OCI-LY1 (cell line): ENCODE data around the gene ZFYVE27.

ENCODE experiments used
- H2AFZ ChIP-seq: fragments of 200-600 bp; sonication (generic), shearing (Covaris generic); 2 replicates; pipeline ENCODE4 v1.6.0; 2014; ENCODE audit warnings: antibody characterized with exemption, mild to moderate bottlenecking, low read length
- H3F3A ChIP-seq: fragments of 200-600 bp; sonication (generic), shearing (Covaris generic); 2 replicates; pipeline ENCODE4 v1.6.0; 2014; ENCODE audit warnings: mild to moderate bottlenecking, antibody characterized with exemption, low read length, moderate library complexity; ENCODE audit not compliant: insufficient read depth
- H3K27ac ChIP-seq: fragments of 200-600 bp; sonication (generic); 2 replicates; pipeline ENCODE4 v1.5.1; 2014; ENCODE audit warnings: low read length, mixed run types, mild to moderate bottlenecking, low read depth; ENCODE audit not compliant: poor library complexity, severe bottlenecking
- H3K27me3 ChIP-seq: fragments of 200-600 bp; sonication (generic); 2 replicates; pipeline ENCODE4 v1.6.0; 2014; ENCODE audit warnings: antibody characterized with exemption, mild to moderate bottlenecking, low read length, moderate library complexity; ENCODE audit not compliant: insufficient read depth
- H3K36me3 ChIP-seq: fragments of 200-600 bp; sonication (generic); 2 replicates; pipeline ENCODE4 v1.6.1; 2014; ENCODE audit warnings: mild to moderate bottlenecking, antibody characterized with exemption, low read length, moderate library complexity, mixed read lengths; ENCODE audit not compliant: insufficient read depth
- H3K4me1 ChIP-seq: fragments of 200-600 bp; sonication (generic); 2 replicates; pipeline ENCODE4 v1.5.1; 2014; ENCODE audit warnings: mild to moderate bottlenecking, low read length, moderate library complexity; ENCODE audit not compliant: insufficient read depth, severe bottlenecking
- H3K4me2 ChIP-seq: fragments of 200-600 bp; sonication (generic), shearing (Covaris generic); 2 replicates; pipeline ENCODE4 v1.6.1; 2014; ENCODE audit warnings: low read length
- H3K4me3 ChIP-seq: fragments of 200-600 bp; sonication (generic); 2 replicates; pipeline ENCODE4 v1.5.1; 2014; ENCODE audit warnings: low read length, low read depth, mild to moderate bottlenecking, mixed read lengths; ENCODE audit not compliant: poor library complexity, severe bottlenecking
- H3K79me2 ChIP-seq: fragments of 200-600 bp; shearing (Covaris generic); 2 replicates; pipeline ENCODE4 v1.6.1; 2016; ENCODE audit warnings: mixed run types, low read length, mixed read lengths; ENCODE audit not compliant: insufficient read depth
- H3K9ac ChIP-seq: fragments of 200-600 bp; sonication (generic), shearing (Covaris generic); 2 replicates; pipeline ENCODE4 v1.6.1; 2014; ENCODE audit warnings: mild to moderate bottlenecking, low read length, mixed read lengths
- H3K9me2 ChIP-seq: fragments of 200-600 bp; sonication (generic), shearing (Covaris generic); 2 replicates; pipeline ENCODE4 v1.6.1; 2014; ENCODE audit warnings: low read depth, mild to moderate bottlenecking, low read length, mixed read lengths
- H3K9me3 ChIP-seq: fragments of 200-600 bp; shearing (Covaris generic); 2 replicates; pipeline ENCODE4 v1.6.1; 2014; ENCODE audit warnings: low read length, mixed read lengths
- H4K20me1 ChIP-seq: fragments of 200-600 bp; sonication (generic), shearing (Covaris generic); 2 replicates; pipeline ENCODE4 v1.6.0; 2016; ENCODE audit warnings: mild to moderate bottlenecking, low read length; ENCODE audit not compliant: insufficient read depth
- EZH2 ChIP-seq: fragments of 200-600 bp; sonication (generic), shearing (Covaris generic); IDR thresholded peaks from 2 replicates; pipeline ENCODE4 v1.8.0; 2017; ENCODE audit warnings: borderline replicate concordance, mixed run types, mild to moderate bottlenecking, antibody characterized with exemption, low read length, moderate library complexity, mixed read lengths
- TF ChIP-seq, protein P1 (sequence below): fragments of 200-600 bp; sonication (generic), shearing (Covaris generic); IDR thresholded peaks from 2 replicates; pipeline ENCODE4 v1.5.1; 2017; ENCODE audit warnings: mild to moderate bottlenecking, antibody characterized with exemption, low read length, moderate library complexity, mixed read lengths

The ZFYVE27 gene

DNA sequence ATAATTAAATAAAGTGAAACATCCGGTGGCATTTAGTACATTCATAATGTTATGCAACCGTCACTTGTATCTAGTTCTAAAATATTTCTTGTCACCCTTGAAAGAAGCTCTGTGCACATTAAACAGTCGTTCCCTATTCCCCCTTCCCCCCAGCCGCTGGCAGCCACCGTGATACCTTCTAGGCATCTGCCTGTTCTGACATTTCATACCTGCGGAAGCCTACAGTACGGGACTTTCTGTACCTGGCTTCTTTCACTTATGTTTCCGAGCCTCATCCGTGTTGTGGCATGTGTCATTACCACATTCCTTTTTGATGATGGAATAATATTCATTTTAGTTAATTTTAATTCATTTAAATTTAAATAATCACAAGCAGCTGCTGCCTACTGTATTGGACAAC lies 48.8 kb downstream of the ZFYVE27 start:
- H3F3A ChIP-seq: no peaks in the 10 kb centered on the region
- H3K27me3 ChIP-seq: no peaks in the 10 kb centered on the region
- no peaks in the 10 kb centered on the region for H3K79me2 ChIP-seq
- no peak overlapping the region for H3K27ac ChIP-seq
- no peaks in the 10 kb centered on the region for H3K9me2 ChIP-seq
- H2AFZ ChIP-seq: no peak overlapping the region
- no peak overlapping the region for H3K4me3 ChIP-seq
- H3K9me3 ChIP-seq: no peaks in the 10 kb centered on the region
- H3K36me3 ChIP-seq: no peaks in the 10 kb centered on the region
- no peak overlapping the region for H3K4me2 ChIP-seq
- H3K4me1 ChIP-seq: no peaks in the 10 kb centered on the region
- TF ChIP-seq, protein P1, sequence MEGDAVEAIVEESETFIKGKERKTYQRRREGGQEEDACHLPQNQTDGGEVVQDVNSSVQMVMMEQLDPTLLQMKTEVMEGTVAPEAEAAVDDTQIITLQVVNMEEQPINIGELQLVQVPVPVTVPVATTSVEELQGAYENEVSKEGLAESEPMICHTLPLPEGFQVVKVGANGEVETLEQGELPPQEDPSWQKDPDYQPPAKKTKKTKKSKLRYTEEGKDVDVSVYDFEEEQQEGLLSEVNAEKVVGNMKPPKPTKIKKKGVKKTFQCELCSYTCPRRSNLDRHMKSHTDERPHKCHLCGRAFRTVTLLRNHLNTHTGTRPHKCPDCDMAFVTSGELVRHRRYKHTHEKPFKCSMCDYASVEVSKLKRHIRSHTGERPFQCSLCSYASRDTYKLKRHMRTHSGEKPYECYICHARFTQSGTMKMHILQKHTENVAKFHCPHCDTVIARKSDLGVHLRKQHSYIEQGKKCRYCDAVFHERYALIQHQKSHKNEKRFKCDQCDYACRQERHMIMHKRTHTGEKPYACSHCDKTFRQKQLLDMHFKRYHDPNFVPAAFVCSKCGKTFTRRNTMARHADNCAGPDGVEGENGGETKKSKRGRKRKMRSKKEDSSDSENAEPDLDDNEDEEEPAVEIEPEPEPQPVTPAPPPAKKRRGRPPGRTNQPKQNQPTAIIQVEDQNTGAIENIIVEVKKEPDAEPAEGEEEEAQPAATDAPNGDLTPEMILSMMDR: no peak
- no peak for TF ChIP-seq EZH2
- no peak overlapping the region for H3K9ac ChIP-seq
- H4K20me1 ChIP-seq: no peaks in the 10 kb centered on the region

DNA sequence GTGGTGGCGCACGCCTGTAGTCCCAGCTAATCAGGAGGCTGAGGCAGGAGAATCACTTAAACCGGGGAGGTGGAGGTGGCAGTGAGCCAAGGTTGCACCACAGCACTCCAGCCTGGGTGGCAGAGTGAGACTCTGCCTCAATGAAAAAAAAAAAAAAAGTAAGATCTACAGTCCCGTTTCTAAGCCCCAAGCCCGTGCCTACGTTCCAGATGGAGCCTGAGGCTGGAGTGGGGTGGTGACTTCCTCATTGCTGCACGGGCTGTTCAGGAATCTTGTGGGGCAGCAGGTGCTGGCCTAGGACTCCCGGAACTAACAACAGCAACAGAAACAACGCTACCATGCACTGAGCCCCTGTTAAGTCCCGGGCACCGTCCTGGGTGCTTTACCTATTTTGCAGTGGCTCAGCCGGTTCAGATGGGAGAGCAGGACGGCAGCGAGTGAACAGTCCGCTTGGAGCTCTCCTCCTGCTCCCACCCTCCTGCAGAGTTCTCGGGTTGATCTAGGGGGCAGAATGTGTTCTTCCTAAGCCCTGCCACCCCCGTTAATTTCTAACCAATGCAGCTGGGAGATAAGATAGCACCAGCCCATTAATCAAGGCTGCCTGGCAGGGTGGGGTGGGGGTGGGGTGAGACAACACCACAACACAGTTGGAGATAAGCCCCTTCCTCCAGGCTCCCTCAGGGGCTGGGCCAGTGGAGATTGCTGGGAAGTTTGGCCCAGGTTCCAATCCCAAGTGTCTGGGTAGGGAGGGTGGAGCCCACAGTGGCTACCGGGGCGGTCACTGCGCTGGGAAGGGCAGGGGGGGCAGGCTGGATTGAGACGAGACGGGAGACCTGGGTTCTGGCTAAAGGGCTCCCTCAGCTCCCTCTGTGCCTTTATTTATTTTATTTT lies 51.9 kb downstream of the ZFYVE27 start:
- no peak overlapping the region for H3K4me2 ChIP-seq
- H3K4me3 ChIP-seq: no peak overlapping the region
- no peaks in the 10 kb centered on the region for H3K36me3 ChIP-seq
- no peaks in the 10 kb centered on the region for H3F3A ChIP-seq
- no peak overlapping the region for H3K9ac ChIP-seq
- H3K9me2 ChIP-seq: no peaks in the 10 kb centered on the region
- no peak overlapping the region for H2AFZ ChIP-seq
- no peaks in the 10 kb centered on the region for H4K20me1 ChIP-seq
- no peaks in the 10 kb centered on the region for H3K79me2 ChIP-seq
- no peaks in the 10 kb centered on the region for H3K4me1 ChIP-seq
- TF ChIP-seq, protein P1: no peak
- no peak for TF ChIP-seq EZH2
- no peaks in the 10 kb centered on the region for H3K27me3 ChIP-seq
- H3K9me3 ChIP-seq: no peaks in the 10 kb centered on the region
- H3K27ac ChIP-seq: no peak overlapping the region

DNA sequence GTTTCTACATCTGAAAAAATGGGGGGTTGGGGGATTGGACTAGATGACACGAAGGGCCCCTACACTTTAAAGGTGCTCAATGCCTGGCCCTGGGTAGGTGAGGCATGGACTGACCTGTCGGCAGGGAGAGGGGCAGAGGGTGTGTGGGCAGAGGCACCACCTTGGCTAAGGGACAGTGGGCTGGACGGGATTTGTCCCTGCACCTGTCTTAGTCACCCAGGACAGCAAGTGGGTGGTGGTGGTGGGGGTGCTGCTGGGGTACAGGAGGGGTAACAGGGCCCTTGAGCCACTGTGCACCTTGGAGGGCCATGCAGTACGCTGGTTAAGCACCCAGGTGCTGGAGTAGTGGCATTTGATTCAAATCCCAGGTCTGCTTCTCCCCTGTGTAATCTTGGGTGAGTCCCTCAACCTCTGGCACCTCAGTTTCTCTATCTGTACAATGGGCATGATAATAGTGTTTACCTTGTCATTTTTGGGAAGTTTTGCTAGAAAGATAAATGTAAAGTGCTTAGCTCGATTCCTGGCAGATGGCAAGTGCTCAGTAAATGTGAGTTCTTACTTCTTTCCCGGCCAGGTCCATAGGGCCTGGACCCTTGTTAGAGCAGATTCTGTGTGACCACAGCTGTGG lies 53.0 kb downstream of the ZFYVE27 start:
- H3K27ac ChIP-seq: no peak overlapping the region
- H3K27me3 ChIP-seq: no peaks in the 10 kb centered on the region
- no peaks in the 10 kb centered on the region for H3K9me3 ChIP-seq
- H2AFZ ChIP-seq: no peak overlapping the region
- H3K9ac ChIP-seq: no peak overlapping the region
- H4K20me1 ChIP-seq: no peaks in the 10 kb centered on the region
- TF ChIP-seq EZH2: no peak
- TF ChIP-seq, protein P1: no peak
- H3F3A ChIP-seq: no peaks in the 10 kb centered on the region
- H3K36me3 ChIP-seq: no peaks in the 10 kb centered on the region
- H3K4me1 ChIP-seq: no peaks in the 10 kb centered on the region
- H3K4me3 ChIP-seq: no peak overlapping the region
- no peaks in the 10 kb centered on the region for H3K9me2 ChIP-seq
- H3K4me2 ChIP-seq: no peak overlapping the region
- H3K79me2 ChIP-seq: no peaks in the 10 kb centered on the region
